ENCODE measurements around the gene TMEM221.
A peak's percentile ranks its signal among the peaks of the same experiment; 100 is the strongest.
"Not testable (repeated sequence)": the region's sequence is repeated elsewhere in the genome, so short reads cannot be mapped to it uniquely, and the experiment has no call there.

Gene TMEM221

GRCh38 chr19:17448131-17448967 is at the start of gene TMEM221:
Gene TMEM221 (minus strand): TSS chr19:17448668. CDS start chr19:17448462, 206 bp downstream.
- DNase-seq: peak; percentile 52

- DNase-seq: no peak
Measured at GRCh38 chr19:17497149-17497798, 48.8 kb upstream of the TMEM221 start.

GRCh38 chr19:17496337-17496997 is 48.0 kb upstream of the TMEM221 start:
- peak; percentile 86 for DNase-seq

GRCh38 chr19:17495639-17496296 is 47.3 kb upstream of the TMEM221 start:
- DNase-seq: no peak

GRCh38 chr19:17491287-17491686 is 42.8 kb upstream of the TMEM221 start:
- no peak for DNase-seq

GRCh38 chr19:17490411-17490810 is 41.9 kb upstream of the TMEM221 start:
- DNase-seq: no peak

- no peak for DNase-seq
Measured at GRCh38 chr19:17489392-17490030, 41.0 kb upstream of the TMEM221 start.

GRCh38 chr19:17488593-17489391 is 40.3 kb upstream of the TMEM221 start:
- peak; percentile 89 for DNase-seq

- DNase-seq: no peak
Measured at GRCh38 chr19:17487284-17488121, 39.0 kb upstream of the TMEM221 start.

GRCh38 chr19:17486545-17487240 is 38.2 kb upstream of the TMEM221 start:
- no peak for DNase-seq

GRCh38 chr19:17484520-17485185 is 36.2 kb upstream of the TMEM221 start:
- DNase-seq: no peak

- no peak for DNase-seq
Measured at GRCh38 chr19:17483605-17484002, 35.1 kb upstream of the TMEM221 start.

- DNase-seq: no peak
Measured at GRCh38 chr19:17482877-17483604, 34.6 kb upstream of the TMEM221 start.

- no peak for DNase-seq
Measured at GRCh38 chr19:17481986-17482385, 33.5 kb upstream of the TMEM221 start.

GRCh38 chr19:17479325-17479791 is 30.9 kb upstream of the TMEM221 start:
- no peak for DNase-seq

- no peak for DNase-seq
Measured at GRCh38 chr19:17475541-17476115, 27.2 kb upstream of the TMEM221 start.

GRCh38 chr19:17475011-17475540 is 26.6 kb upstream of the TMEM221 start:
- DNase-seq: not testable (repeated sequence)

- peak; percentile 19 for DNase-seq
Measured at GRCh38 chr19:17473041-17473440, 24.6 kb upstream of the TMEM221 start.
